Measurements from ENCODE around the gene TTLL11.
"Not testable (repeated sequence)": the region's sequence is repeated elsewhere in the genome, so short reads cannot be mapped to it uniquely, and the experiment has no call there.

Gene TTLL11

DNA sequence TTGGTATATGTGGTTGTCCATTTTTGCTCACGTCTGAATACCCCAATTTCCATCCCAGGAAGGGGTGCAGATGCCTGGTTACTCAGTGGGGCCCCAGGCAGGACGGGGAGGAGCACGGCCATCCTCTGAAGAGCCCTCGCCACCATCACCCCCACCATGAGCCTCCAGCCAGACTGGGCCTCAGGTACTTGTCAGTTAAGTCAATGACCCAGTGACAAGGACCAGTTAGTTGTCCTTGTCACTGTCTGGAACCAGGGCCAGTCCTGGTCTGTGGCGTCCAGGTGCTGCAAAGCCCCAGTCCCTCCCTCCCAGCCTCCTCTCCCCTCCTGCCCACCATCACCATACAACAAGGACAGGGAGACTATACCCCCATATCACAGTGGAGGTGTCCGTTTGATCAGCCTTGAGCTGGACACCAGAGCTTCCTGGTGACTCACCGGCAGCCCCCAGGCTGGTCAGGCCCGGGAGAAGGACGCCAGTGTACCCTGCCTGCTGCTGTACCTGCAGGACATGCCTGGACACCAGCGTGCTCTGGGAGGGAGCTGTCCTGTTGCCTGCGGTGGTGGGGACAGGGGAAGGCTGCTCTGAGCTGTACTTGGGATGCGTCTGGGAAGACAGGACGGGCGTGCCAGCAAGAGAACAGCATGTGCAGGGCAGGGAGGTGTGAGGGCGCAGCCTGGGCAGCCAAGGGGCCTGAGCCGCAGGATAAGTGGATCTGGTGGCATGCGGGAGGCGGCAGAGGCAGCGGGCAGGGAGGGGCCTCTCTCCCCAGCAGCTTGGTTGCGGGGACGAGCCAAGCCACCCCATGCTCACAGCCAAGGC is 32.6 kb upstream of the TTLL11 start:
- peak in 1 of 3 experiments; percentile 39 for DNase-seq

DNA sequence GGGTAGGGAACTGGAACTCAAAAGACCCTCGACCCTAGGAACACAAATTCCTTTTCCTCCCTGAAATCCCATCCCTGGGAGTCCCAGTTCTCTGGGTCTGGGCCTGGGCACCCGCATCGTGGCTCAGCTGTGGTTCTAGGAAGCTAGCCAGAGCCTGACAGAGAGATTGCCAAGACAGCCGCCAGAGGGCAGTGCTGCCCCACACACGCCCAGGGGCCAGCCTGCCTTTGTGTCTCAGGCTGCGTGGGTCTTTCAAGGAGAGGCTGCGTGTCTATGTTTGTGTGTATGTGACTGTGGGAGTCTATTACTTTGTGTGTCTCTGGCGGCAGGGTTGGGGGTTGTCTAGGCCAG is 32.0 kb upstream of the TTLL11 start:
- peak; percentile 56 to 87 (median 69) for DNase-seq

DNA sequence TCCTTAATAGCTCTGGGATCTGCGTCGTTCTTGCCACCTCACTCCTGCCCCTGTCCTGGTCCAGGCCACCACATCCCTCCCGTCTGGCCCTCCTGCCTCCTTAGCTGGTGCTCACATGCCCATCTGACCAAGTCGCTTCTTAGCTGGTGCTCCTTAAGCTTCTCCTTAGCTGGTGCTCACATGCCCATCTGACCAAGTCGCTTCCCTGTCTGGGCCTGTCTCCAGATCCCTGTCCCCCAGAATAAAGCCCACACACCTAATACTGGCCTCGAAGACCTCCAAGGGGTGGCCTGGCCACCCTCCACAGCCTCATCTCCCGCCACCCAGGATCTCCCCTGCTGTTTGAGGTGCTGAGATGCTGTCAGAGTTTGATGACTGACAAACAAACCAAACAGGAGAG is 31.4 kb upstream of the TTLL11 start:
- no peak for DNase-seq

DNA sequence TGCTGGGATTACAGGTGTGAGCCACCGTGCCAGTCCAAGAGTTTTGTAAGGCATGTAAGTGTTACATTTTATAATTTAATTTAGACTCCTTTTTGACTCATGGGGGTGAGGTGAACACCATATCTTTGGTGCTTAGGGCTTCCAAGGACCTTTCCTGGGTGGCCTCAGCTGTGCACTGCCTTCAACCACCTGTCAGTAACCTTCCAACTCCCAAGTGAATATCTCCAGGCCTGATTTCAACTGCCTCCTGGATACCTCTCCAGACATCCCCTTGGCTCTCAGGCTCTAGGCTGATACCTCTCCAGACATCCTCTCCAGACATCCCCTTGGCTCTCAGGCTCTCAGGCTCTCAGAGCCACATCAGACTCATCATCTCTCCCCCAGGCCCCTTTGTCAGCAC is 30.9 kb upstream of the TTLL11 start:
- no peak for DNase-seq

DNA sequence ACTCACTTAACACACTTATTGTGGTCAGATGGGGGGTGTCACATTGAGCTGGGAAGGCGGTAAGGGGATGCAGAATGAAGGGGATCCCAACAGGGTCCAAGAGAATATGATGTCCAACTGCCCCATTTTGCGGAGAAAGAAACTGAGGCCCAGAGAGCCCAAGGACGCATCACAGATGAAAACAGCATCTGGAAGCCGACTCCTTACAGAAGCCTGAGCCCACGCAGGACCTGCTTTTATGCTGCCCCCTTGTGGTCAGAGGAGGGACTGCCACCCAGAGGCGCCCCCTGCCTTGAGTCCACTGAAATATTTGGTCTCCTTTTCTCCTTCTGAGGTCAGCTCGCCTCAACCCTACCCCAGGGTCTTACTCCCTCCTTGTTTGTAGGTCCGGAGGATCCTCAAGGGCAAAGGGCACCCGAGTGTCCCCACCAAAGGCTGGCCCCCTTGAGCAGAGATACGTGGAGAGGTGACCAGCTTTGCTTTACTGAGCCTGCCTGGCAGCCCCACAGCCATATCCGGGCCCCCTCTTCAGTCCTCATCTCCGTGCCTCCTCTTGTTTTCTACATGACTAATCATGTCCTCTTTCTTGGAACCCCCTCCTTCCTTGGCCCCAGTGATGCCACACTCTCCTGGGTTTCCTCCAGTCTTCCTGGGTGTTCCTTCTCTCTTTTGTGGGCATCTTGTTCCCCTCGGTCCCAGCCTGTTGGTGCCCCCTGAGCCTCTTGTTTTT is 30.0 kb upstream of the TTLL11 start:
- peak; percentile 44 to 87 (median 69) for DNase-seq

DNA sequence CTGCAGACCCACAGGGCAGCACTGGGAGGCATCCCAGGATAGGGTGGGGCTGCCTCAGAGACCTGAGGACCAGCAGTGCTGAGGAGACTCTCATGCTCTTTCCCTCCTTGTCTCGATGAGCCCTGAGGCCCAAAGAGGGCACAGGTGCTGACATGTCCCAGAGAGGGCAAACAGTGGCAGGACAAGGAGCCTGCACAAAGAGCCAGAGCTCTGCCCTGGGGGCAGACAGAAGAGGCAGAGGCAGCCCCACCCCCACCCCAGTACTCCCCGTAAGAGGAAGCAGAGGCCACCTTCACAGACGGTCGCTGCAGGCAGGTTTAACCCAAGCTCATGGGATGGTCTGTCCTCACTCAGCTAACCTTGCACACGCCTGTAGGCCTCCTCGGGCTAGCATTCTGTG is 29.4 kb upstream of the TTLL11 start:
- DNase-seq = peak in 2 of 3 experiments; percentile 48 to 72

DNA sequence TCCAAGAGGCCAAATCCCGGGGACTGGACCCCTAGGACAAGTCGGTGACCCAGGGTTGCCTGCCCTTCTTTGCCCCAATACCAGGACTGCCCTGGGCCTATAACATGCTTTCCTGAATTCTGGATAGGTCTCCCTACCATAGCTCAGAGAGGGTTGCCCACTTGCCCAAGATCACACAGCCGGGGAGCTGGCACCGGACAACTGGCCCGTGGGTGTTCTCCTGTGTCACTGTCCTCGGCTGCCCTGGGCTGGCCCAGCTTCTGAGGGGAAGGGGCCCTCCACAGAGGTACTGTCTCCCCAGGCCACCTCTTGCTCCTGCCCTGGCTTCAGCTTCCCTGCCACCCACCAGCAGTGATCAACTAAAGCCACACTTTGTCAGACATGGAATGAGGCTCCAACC is 28.8 kb upstream of the TTLL11 start:
- no peak for DNase-seq

DNA sequence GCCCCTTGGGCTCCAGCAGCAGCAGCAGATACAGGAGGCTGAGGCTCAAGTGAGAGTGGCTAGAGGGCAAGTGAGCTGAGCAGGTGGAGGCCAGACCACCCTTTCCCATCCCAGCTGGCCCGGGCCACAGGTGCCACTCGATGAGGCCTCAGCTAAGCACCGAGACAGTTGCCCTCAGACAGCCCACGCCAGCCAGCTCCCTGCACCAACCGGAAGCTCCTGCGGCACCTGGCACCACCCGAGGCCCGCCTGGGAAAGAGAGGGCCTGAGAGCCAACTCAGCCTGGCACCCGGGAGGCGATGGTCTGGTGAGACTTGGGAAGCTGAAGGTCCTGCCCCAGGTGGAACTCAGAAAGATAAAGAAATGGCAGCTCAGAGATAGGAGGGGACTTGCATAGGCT is 28.3 kb upstream of the TTLL11 start:
- DNase-seq = no peak

DNA sequence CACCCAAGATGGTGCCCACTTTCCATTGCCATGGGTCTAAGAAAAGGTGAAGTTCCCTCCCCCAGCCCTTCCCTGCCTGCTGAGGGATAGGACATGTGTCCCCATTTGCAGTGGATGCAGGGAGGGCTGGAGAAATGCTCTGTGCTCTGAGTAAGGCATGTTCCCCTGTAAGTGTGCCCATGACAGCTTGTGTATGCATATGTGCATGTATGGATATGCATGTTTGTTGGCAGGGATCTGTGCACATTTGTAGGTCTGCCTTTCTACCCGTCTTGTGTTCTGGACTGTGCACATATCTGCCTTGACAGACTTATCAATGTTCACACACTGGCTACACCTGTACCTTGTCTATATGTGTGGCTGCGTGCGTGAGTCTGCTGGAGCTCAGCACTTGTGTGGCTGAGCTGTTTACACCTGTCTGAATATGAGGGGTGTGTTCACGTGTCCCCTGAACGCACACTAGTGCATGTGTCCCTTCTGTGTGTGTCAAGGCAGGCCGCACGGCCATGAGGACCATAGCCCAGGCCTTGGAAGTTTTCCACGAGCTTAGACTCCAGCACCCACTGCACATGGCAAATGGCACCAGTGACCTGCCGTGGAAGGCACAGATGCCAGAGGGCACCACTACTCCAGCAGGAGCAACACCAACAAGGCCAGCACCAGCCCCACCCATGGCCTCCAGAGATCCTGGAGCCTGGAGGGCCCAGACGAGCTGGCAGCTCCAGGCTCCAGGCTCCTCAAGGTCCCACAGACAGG is 27.4 kb upstream of the TTLL11 start:
- DNase-seq = no peak

DNA sequence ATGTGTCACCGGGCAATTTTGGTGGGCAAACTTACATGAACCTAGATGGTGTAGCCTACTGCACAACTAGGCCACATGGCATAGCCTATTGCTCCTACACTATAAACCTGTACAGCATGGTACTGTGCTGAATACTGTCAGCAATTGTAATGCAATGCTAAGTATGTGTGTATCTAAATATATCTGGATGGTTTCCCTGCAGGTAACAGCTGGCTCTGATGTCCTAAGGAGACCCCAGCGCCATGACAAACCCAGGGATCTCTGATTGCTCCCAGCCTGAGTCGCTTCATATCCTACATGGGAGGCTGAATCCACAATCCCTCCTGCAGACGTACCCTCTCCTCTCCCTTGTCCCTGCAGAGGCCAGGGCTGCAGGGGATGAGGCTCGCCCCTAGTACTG is 26.6 kb upstream of the TTLL11 start:
- DNase-seq = no peak

DNA sequence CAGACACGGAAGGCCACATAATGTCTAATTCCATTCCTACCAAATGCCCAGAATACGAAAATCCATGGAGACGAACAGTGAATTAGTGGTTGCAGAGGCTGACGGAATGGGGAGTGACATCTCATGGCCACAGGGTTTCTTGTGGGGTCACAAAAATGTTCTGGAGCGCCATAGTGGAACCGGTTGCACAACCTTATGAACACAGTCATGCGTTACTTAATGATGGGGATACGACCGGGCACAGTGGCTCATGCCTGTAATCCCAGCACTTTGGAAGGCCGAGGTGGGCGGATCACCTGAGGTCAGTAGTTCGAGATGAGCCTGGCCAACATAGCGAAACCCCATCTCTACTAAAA is 26.0 kb upstream of the TTLL11 start:
- no peak for DNase-seq

DNA sequence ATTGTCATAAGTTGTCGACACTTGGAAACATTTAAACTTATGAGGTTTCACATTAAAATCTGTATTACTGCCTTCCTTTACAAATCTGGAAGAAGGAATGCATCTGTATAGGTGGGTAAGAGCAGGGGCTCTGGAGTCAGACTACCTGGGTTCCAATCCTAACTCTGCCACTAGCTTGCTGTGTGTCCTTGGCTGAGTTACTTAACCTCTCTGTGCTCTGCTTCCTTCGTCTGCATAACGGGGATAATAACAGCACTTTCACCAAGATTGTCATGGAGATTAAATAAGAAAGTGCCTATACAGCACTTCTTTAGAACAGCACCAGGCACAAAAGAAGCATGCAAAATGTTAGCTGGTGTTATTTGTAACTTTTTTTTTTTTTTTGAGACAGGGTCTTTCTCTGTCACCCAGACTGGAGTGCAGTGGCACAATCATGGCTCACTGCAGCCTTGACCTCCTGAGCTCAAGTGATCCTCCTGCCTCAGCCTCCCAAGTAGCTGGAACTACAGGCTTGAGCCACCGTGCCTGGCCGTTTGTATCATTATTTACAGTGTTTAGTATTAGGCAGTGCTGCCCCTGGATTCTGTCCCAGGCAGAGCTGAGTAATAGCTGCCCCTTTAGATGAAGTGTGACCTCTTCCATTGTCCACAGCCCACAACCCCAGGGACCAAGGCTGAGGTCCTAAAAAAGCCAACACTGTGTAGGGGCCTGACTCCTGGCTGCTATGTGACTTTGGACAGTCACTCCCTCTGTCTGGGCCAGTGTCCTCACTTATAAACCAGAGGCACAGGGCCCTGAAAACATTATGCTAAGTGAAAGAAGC is 25.4 kb upstream of the TTLL11 start:
- DNase-seq = no peak

DNA sequence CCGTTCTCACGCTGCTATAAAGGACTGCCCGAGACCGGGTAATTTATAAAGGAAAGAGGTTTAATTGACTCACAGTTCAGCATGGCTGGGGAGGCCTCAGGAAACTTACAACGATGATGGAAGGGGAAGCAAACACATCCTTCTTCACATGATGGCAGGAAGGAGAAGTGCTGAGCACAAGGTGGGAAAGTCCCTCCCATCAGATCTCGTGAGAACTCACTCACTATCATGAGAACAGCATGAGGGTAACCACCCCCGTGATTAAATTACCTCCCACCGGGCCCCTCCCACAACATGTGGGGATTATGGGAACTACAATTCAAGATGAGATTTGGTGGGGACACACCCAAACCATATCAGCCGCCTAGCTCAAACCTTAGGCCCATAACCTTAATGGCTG is 24.1 kb upstream of the TTLL11 start:
- DNase-seq = not testable (repeated sequence)

DNA sequence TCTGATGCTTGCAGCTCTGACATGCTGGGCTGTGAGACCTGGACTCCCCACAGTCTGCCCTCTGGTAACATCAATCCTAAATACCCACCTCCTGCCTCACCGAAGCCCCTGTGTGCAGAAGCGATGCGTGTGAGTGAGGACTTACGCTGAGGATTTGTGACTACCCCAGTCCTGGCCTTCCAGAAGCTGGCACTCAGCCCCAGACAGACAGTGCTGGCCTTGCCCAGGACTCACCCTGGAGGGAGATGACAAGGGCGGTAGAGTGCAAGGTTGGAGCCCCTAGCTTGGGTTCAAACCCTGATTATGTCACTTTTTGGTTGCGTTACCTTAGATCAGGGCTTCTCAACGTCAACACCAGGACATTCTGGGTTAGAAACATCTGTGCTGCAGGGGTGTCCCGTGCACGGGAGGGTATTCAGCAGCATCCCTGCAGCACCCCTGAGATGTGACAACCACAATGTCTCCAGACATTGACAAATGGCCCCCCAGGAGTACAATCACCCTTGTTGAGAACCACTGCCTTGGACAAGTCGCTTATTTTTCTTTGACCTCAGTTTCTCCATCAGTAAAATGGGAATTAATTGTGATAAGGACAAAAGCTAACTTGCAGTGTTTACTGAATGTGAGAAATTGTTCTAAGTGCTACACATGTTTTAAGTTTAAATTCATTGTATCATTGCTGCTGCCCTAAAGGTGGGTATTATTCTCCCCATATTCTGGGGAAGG is 23.5 kb upstream of the TTLL11 start:
- no peak for DNase-seq

DNA sequence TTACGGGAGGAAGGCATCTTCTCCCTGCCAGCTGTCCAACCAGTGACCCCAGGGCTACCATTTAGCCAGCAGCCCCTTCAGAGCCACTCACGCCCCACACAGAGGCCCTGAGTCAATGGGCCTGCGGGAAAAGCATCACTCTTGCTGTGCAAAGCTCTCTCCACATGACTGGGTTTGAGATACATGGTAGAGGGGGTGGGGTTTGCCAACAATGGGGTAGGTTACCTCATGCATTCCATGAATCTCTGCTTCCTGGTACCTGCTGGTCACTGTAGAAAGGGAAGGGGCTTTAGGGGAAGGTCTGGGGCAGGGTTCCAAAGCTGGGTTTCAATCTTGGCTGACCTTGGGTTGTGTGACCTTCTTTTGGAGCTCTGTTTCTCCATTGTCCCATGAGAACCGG is 22.9 kb upstream of the TTLL11 start:
- no peak for DNase-seq

DNA sequence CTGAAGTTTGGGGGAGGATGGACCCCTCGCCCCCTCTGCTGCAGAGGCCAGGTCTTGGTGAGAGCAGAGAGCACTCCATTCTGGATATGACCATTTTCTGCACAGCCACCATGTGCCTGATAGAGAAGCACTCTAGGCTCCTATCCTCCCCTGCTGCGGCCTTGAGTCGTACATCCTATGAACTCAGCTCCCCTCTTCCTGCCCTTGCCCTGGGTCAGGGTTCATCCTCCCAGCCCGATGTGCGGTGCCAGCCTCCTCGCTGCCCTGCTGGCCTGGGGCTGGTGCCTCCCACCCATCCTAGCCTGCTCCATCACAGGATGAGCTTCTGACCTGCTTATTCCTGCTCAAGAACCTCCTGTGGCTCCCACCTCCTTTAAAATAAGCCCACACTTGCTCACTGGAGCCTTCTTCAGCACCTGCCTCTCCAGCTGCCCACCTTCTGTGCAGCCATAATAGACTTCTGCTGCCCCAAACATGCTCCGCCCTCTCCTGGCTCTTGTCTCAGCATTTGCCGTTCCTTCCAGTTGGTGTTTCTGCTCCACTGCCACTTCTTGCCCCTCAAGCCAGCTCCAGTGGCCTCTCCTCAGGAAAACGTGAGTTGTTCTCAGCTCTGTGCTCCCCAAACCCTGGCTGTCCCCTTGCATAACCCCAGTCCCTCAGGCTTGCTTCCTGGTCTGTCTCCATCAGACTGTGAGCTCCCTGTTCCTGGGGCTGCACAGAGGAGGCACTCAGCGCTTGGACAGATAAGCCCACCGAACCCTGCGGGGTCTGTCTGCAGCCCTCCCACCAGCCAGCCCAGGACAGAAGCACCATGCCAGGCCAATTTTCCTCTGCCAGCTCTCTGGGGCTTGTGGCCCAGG is 22.3 kb upstream of the TTLL11 start:
- DNase-seq = peak in 1 of 3 experiments; percentile 17

DNA sequence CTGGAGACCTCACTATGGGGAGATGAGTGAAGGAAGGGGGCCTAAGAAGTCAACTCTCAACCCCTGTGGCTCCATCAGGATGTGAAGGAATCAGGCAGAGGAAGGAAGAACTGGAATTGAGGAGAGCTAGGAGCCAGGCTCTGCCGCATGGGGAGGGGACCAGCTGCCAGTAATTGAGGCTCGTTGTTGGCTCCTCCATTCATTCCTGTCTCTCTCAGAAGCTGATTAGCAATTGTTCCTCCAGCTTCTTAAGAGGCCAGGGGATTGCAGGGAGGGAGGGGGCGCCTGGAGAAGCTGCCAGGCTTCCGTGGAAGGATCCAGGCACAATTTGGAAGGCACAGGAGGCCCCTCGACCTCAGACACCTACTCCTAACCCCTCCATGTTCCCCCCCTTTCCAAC is 20.5 kb upstream of the TTLL11 start:
- DNase-seq = no peak

DNA sequence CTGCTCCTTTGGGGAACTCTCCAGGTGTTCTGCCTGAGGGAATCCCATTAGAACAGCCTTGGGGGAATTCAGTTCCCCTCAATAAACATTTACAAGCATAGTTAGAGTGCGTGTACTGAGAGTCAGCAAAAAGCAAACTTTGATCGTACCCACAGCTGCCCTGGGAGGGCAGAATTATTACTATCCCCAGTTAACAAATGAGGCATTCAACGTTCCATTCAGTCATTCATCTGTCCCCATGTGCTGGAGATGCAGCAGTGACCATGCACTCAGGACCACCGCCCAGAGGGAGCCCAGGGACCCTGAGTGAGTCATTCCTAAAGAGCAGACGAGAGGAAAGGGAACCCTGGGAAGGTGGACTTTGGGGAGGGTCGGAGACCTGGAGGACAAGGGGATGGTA is 19.1 kb upstream of the TTLL11 start:
- DNase-seq = no peak

DNA sequence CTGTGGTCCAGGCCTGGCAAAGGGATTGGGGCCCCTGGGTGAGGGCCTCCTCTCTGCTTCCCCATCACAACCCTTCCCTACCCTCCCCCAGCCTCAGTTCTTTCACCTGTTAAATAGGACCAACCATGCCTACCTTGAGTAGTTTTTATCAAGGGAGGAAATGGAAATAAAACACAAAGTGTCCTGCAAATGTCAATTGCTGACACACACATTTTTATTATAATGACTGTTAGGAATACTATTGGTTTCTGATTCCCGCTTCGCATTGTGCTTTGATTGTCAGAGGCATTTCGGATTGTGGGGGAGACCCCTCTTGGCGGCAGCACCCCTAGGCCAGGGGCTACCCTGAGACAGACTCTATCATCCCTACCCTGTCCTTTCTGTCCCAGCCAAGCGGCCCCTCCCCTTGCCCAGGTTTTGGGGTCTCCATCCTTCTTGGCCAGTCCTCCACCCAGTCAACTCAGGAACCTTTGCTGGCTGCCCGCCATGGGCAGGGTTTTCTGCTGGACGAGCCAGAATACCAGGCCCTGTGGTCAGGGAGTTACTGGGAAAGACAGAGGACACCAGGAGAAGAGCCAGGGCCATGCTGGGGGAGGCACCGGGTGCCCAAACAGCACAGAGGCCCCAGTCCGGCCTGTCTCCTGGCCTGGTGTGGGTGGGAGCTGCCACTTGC is 18.4 kb upstream of the TTLL11 start:
- no peak for DNase-seq

DNA sequence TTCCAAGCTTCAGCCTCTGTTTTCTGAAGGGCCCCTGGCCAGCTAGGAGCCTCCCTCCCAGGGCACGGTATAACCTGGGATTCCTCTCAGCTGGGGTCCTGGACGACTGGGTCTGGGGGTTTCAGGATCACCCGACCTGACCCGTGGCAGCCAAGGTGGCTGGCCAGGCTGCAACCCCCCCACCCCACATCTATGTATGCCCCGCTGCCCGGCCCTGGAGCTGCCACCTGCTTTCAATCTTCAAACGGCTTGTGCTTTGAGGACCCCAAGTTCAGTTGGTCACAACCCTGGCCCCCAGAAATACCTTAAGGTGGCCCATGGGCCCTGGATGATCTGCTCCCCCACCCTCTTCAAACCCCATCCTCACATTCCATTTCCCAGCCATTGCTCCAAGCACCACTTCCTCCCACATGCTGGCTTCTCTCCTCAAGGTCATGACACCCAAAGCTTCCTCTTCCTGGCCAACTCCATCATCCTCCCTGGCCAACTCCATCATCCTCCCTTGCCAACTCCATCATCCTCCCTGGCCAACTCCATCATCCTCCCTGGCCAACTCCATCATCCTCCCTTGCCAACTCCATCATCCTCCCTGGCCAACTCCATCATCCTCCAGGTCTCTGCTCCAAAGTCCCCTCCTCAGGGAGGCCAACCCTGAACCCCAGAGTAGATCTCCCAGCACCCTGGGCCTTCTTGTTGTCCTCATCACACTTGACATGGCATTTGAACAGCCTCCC is 17.2 kb upstream of the TTLL11 start:
- no peak for DNase-seq

Data from NCI-H1417 (cell line).